Measurements from ENCODE around the gene KAT8.
"Not testable (repeated sequence)": the region's sequence is repeated elsewhere in the genome, so short reads cannot be mapped to it uniquely, and the experiment has no call there.

The KAT8 gene

DNA sequence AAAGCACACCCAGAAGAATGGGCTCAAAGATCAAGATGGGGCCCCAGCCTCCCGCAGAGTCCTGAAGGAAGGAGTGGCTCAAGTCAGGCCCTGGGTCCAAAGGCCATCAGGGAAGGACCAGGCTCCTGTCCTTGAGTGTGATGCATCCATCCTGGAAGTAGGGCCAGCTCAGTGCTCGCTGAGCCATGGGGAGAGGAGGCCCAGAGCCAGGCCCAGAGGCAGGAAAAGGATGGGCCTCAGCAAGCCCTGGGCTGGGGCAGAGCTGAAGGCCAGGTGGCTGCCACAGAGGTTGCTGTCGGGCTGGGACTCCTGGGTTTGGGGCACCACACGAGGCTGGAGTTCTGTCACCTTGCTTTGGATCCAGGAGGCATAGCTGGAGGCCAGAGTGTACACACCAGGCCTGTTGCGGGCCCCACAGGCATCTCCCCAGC lies 14.4 kb downstream of the KAT8 start:
- DNase-seq (ENCODE audit: low spot score), result no peak

DNA sequence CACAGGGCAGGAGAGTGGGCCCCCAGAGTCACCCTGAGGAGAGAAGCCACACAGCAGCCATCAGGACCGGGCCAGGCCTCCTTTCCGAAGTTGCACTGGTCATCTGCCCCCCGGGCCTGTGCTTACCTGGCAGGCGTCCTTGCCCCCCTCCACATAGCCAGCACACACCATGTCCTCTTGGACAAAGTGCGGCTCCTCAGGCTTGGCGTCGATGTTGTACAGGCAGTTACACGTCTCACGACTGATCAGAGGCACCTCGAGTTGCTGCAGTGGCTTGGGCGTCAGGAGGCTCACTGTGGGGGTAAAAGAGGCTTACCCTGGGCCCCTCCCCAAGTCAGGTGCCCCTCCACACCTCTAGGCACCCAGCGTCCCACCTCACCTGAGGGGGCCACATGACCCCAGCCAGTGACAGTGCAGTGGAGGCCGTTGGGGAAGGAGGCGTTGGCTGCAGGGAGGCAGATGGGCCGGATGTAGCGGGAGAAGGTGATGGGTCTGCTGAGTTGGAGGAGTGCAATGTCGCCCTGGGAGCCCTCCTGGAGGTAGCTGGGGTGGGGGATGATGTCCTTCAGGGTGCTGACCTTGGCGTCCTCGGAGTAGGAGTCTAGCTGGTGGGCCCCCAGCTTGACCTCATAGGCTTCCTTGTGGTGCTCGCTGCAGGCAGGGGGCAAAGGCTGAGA lies 15.0 kb downstream of the KAT8 start:
- no peak for DNase-seq (ENCODE audit: low spot score)

DNA sequence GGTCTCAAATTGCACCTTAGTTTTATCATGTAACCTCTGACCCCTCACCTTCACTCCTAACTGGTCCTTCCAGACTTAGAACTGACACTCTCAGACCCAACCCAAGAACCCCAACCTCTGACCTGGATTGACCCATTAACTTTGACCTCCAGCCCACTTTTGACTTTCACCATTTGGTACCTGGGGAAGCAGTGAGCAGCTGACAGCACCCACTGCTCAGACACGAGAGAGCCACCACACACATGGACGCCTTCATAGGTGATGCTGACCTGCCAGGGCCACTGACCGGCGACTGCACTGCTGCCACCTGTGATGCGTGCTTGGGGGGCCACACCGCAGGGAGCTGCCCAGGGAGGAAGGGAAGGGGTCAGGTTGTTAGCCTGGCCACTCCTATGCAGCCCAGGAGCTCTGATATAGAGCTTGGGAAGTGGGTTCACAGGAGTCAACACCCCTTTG lies 15.6 kb downstream of the KAT8 start:
- no peak for DNase-seq (ENCODE audit: low spot score)

DNA sequence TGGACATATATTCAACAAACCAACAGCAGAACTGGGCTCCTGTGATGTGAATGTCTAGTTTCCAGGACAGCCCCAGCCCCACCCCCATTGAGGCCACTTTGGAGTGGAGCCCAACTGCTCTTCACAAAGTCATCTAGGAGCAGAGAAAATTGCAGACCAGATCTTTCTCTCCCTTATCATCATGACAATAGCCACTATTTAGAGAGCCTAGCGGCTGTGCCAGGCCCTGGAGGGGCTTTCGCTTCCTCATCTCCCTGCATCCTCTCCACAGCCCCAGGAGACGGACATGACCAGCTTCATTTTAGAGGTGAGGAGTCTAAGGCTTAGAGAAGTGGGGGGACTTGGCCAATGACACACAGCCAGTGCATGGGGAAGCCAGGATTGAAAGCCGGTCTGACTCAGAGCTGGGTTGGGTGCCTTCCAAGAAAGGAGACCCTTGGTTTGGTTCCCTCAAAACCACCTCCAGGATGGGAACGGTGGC lies 16.7 kb downstream of the KAT8 start:
- no peak for DNase-seq (ENCODE audit: low spot score)

DNA sequence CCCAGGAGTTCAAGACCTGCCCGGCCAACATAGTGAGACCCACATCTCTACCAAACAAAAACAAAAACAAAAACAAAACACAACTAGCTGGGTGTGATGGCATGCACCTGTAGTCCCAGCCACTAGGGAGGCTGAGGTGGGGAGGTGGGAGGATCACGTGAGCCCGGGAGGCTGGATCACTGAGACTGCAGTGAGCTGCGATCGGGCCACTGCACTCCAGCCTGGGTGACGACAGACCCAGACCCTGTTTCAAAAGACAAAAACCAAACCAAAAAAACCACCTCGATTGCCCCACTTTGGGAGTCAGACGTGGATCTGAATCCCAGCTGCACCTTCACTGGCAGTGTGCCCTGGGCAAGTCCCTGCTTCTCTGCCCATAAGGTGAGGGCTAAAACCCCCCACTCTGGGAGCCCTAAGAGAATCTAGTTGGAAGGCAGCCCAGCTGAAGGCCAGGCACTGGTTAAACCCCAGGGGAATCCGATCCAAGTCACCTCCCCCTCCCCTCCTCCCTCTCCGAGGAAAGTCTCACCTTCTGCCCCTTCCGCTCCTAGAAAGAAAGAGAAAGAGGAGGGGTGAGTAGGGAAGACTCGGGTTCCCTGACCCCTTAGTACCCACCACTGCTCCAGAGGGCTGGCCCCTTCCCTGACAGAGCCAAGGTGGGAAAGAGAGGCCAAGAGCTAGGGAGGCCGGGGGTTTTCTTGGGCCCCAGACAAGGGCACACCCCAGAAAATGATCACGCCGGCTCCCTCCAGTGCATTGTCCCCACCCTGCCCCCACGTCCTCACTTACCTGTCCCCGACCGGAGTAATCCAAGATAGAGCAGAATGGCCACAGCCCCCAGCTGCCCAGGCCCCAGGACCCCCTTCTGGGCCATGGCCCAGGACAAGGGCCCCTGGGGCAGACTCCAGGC lies 17.4 kb downstream of the KAT8 start:
- DNase-seq (ENCODE audit: low spot score), result no peak

DNA sequence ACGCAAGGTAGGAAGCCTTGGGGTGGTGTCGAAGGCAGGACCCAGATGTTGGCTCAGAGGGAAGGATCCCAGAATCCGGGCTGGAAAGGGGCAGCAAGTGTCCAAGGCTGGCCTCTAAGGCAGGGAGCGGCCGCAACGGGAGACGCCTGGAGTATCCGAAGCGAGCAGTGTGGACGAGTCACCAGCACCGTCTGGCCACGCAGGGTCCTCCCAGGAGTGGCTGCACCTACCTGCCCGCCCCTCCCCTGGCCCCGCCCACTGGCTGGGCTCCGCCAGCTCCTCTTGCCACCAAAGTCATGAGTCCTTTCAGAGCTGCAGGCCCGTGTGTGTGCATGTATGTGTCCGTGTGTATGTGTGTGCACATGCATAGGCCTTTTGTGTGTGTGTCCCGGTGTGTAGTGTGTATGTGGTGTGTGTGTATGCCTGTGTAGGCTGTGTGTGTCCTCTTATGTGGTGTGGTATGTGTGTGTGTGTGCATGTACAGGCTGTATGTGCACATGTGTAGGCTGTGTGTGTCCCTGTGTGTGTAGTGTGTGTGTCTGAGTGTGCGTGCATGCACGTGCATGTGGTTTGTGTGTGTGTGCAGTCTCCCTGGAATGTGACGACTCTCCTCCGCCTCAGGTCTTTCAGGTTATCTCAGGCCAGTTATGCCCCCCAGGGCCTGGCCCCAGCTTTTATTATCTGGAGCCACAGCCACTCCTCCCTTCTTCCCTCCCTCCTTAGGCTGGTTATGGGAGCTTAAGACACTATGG lies 18.2 kb downstream of the KAT8 start, which contains the start of gene PRSS8:
Gene PRSS8, minus strand, starts transcription at position 193 of the 752 bp plus-strand sequence. CDS start 229 bp downstream, outside the sequence.
- no peak for DNase-seq (ENCODE audit: low spot score)

DNA sequence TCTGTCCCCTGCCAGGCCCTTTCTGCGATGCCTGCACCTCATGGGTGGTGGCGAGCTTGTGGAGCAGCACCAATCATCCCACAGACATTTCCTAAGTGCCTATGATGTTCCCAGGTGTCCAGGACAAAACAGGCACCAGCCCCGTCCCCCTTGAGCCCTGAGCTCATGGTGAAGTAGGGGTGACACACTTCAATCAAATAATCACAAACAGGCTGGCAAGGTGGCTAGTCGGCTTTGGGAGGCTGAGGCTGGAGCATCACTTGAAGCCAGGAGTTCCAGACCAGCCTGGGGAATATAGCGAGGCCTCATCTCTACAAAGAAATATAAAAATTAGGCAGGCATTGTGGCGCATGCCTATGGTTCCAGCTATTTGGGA lies 18.8 kb downstream of the KAT8 start:
- DNase-seq (ENCODE audit: low spot score), result no peak

DNA sequence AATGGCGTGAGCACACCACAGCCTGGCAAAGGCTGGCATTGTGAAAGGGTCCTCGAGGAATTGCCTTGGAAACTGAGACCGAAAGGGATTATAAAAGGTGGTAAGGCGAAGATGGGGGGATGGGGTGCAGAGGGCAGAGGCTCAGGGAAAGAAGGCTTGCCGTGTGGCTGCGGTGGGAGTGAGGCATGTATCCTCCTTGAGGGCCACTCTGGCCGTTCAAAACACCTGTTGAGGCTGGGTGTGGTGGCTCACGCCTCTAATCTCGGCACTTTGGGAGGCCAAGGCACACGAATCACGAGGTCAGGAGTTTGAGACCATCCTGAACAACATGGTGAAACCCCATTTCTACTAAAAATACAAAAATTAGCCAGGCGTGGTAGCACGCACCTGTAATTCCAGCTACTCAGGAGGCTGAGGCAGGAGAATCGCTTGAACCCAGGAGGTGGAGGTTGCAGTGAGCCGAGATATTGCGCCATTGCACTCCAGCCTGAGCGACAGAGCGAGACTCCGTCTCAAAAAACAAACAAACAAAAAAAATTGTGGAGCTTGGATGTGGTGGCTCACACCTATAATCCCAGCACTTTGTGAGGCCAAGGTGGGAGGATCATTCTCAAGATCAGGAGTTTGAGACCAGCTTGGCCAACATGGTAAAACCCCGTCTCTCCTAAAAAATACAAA lies 19.5 kb downstream of the KAT8 start:
- not testable (repeated sequence) for DNase-seq (ENCODE audit: low spot score)

DNA sequence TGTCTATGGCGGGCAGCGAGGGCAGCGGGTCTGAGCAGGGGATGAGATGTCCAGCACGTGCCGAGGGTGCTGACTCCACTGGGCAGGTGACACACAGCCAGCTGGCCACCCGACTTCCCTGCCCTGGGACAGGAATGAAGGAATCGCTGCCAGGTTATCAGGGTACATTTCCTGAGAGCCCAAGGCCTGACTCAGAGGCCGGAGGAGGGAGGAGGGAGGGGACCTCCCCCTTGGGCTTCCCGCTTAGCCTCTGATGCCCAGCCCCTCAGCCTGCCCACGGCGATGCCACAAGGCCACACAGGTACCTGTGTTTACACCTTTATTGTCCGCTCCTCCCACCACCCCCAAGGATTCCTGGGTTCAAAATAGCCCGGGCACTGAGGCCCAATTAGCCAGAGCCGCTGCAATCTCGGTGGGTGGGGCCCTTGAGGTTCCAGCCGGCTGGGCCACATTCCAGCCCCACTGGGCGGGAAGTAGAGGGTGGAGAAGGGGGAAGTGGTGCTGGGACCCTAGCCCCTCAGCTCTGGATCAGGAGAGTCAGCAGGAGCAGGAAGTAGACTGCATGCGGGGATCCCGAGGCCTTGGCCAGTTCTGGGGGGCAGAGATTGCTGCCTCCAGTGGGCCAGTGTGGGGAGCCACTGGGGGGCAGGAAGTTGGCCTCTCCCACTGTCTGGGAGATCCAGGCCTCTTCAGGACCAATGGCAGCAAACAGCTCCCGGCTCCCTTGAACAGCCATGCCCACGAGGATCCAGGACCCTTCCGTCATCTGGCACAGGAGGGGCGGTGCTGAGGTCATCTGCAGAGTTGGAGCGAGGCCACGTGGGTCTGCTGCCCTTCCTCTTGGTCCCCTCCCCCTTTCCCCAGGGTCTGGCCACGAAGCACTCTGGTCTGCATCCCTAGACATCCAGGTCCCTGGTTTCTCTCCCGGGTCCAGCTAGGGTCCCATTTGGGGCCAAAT lies 21.4 kb downstream of the KAT8 start:
- DNase-seq (ENCODE audit: low spot score), result peak; percentile 58

DNA sequence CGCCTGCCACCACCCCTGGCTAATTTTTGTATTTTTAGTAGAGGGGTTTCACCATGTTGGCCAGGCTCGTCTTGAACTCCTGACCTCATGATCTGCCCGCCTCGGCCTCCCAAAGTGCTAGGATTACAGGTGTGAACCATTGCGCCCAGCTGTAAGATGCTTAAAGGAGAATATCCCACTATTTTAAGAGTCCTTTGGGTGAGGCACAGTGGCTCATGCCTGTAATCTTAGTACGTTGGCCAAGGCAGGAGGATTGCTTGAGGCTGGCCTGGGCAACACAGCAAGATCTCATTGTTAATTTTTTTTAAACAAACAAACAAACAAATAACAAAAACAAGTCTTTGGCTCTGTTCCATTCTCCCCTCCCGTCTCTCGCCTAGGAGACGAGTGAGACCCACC lies 23.6 kb downstream of the KAT8 start:
- not testable (repeated sequence) for DNase-seq (ENCODE audit: low spot score)

DNA sequence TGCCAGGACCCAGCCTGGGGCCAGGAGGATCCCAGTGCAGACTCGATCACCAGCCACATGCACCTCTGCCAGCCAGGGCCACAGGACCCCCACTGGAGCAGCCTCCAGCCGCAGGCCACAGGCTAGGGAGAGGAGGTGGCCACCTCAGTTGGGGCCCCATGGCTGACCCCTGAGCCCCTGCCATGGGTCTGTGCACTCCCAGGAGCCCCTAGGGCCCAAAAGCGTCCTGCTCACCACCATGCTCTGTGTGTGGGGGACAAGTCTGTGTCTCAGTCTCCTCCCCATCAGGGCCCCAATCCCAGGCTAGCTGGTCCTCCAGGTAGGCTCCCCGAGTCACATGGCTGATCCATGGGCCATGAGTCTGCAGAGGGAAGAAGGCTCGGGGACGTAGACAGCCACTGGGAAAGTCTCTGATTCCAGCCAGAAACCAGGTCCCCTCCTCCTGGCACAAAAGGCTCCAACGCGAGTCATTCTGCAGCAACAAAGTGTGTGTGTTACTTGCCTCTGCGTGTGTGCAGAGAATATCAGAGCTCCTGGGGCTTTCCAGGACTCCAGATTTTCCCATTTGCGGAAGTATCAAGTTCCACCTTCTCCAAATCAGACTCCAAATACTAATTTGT lies 24.1 kb downstream of the KAT8 start:
- peak; percentile 55 for DNase-seq (ENCODE audit: low spot score)

DNA sequence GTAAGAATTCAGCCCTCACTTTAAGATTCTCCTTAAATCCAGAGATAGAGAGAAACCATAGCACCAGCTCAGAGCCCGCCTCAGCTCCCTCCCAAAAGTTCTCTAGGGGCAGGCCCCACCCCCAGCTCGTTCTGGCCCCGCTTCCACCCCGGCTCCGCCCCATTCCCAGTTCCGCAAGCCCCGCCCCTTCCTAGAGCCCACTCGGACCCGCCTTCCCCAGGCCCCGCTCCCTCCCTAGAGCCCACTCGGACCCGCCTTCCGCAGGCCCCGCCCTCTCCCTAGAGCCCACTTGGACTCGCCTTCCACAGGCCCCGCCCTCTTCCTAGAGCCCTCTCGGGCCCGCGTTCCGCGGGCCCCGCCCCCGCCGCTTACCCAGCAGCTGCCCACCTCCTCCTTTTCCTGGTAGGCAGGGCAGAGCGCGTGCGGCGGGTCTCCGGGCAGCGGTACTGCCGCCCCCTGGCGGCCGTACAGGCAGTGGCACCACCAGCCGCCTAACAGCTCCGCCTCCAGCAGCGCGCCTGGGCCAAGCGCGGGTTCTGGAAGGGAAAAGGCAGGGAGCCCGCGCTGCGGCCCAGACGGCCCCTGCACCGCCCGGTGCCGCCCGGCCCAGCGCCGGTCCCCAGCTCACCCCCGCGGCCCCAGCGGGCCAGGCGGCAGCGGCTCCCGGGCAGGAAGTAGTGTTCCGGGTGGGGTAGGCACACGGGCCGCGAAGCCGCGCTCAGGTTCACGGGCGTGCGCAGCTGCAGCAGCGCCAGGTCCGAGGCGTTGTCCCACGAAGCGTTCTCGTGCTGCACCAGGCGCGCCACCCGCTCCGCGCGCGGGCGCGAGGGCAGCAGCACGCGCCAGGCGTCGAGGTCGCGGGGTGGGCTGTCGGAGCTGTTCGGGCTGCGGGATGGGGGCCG lies 24.9 kb downstream of the KAT8 start:
- peak; percentile 100 for DNase-seq (ENCODE audit: low spot score)

DNA sequence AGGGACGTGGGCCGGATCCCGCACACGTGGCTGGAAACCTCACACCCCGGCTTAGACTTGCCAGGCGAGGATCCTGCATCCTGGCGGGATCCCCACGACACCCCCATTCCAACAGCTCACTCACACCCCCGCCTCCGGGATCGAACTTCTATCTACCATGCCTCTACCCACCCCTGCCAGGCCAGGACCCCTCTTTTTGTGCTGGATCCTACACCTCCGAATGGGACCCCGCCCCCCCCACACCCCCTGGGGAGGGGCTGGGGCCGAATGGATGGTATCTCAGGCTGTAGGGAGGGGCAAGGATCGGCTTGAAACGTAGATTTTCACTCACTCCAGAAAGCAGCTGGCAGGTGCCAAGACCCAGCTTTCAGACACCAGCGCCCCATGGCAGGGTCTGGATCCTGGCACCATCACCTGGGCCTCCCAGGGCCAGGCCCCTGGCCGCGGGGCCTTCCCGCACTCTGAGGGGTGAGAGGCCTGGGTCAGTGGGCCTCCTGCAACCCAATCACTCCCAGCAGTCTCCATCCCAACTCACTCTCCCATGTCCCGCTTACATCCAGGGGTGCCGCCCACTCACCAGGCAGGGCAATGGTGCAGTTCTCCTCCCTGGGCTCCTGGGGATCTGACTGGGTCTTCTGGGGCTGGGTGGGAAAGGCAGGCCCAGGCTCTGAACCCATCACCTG lies 25.7 kb downstream of the KAT8 start:
- DNase-seq (ENCODE audit: low spot score), result no peak

DNA sequence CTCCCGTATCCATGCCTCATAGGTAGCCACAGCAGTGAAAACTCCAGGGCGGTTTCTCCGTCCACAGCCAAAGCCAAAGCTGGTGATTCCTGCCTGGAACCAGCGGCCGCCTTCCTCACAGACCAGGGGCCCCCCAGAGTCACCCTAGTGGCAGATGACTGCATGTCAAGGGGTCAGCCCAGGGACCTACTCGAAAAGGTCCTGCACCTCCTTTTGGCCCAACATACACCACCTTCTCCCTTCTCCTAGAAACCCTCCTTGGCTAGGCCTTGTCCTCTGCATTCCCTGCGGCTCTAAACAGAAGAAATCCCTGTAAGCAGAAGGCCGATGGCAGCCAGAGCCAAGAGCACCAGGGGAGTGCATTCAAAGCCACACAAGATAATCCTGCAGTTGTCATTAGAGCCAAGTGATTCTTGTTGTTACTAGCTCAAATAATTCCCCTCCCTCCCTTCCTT lies 26.3 kb downstream of the KAT8 start:
- no peak for DNase-seq (ENCODE audit: low spot score)

DNA sequence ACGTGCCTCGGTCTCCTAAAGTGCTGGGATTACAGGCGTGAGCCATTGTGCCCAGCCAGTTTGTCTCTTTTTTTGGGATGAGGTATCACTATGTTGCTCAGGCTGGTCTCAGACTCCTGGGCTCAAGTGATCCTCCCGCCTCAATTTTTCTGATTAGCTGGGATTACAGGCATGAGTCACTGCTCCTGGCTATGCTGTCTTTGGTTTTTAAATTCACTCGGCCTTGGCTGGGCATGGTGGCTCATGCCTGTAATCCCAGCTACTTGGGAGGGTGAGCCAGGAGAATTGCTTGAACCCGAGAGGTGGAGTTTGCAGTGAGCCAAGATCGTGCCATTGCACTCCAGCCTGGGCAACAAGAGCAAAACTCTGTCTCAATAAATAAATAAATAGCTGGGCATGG lies 27.0 kb downstream of the KAT8 start:
- not testable (repeated sequence) for DNase-seq (ENCODE audit: low spot score)

DNA sequence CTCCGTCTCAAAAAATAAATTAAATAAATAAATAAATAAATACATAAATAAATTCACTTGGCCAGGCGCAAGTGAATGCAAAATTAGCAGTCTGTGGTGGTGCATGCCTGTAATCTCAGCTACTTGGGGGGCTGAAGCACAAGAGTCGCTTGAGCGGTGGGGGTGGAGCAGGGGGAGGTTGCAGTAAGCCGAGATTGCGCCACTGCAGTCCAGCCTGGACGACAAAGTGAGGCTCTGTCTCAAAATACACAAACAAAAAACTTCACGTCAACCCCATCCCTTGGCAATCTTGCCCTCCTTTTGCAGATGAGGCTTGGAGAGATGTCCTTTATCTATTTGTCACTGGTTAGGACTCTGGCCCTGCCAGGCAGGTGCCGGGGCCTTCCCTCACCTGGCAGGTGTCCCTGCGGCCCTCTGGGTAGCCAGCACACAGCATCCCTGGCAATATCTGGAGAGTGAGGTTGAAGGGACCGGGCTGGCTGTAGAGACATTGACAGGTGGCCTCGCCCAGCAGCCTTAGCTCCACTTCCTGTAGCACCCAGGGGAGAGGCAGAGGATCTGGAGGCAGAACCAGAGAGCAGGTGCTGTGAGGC lies 28.0 kb downstream of the KAT8 start:
- no peak for DNase-seq (ENCODE audit: low spot score)

DNA sequence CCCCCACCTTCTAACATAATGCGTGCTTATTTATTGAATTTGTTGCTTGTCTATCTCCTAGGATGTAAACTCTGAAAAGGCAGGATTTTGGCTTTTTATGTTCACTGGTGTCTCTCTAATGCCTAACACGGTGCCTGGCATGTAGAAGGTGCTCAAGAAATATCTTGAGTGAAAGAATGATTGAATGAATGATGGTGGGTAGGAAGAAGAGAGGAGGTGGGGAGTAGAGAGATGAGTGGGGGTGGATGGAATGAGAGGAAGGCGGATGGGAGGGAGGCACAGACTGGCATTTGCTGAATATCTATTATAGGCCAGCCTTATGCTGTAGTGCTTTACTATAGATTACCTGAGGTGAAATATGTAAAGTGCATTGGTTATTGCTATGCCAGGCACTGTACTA lies 30.1 kb downstream of the KAT8 start:
- no peak for DNase-seq (ENCODE audit: low spot score)

DNA sequence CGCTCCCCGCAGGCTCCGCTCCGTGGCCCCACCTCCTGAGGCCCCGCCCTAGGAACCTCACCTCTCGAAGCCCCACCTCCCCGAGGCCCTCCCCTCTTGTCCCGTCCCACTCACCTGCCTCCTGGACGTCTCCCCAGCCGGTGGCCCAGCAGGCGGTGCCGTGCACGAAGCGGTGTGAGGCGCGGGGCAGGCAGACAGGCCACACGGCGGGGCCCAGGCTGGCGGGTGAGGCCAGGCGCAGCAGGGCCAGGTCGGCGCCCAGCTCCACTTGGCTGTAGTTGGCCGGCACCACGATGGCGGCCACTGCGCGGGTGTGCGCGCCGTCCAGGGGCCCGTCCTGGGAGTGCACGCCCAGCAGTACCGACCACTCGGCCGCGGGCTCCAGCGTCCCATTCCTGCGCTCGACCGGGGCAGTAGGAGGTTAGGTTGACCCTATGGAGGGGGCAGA lies 30.8 kb downstream of the KAT8 start:
- no peak for DNase-seq (ENCODE audit: low spot score)
